ENCODE data around the gene OVOL1.
A peak's percentile ranks its signal among the peaks of the same experiment; 100 is the strongest.
"Not testable (repeated sequence)": the region's sequence is repeated elsewhere in the genome, so short reads cannot be mapped to it uniquely, and the experiment has no call there.

OVOL1 gene

GRCh38 chr11:65817835-65818680, 31.2 kb downstream of the OVOL1 start:
- DNase-seq, result peak; percentile 58 to 73

DNA sequence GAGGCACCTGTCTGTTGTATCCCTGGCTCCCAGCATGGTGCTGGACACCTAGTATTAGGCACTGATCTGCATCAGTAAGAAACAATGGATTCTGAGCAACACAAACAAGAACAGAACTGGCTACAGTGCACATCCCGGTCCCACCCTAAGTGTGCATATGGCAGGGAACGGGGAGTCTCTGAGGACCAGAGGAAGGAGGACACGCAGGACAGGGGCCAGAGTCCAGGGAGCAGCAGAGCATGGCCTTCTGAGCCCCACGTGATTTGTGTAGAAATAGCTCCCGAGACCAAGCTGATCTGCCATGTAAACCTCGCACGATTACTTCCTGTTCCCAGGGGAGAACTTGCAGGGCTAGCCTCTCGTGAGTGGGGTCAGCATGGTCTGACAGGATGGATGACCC, 34.2 kb downstream of the OVOL1 start:
- DNase-seq, result no peak

GRCh38 chr11:65822776-65823528, 36.1 kb downstream of the OVOL1 start:
- no peak for DNase-seq

DNA sequence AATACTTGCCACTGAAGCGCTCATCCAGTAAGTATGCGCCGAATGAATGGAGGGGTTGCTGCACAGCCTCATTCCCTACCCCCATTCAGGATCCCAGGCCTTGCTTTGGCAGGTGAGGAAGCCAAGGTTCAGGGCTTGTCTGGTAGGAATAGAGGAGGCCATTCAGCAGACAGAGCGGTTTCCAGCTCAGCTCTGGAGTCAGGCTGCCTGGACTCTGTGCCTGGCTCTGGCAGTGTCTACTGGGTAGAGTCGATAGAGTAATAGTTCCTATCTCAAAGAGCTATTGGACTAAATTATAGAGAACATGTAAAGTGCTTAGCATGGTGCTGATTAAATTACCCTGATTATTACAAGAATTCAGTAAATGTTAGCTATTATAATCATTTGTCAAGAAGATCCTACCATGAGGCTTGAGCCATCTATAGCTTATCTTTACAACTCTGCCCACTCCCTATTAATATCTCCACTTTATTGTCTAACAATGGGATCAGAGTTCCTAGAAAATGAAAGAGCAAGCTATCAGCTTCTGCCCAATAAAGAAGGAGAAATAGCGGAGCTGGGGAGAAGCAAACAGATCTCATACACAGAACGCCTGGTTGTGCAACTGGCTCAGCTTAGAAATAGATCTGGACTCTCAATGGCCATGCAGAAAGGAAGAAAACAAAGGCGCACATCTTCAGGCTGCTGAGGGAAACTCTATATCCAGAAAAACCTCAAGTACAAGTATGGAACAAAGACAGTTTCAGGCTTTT, 40.3 kb downstream of the OVOL1 start:
- no peak for DNase-seq

DNA sequence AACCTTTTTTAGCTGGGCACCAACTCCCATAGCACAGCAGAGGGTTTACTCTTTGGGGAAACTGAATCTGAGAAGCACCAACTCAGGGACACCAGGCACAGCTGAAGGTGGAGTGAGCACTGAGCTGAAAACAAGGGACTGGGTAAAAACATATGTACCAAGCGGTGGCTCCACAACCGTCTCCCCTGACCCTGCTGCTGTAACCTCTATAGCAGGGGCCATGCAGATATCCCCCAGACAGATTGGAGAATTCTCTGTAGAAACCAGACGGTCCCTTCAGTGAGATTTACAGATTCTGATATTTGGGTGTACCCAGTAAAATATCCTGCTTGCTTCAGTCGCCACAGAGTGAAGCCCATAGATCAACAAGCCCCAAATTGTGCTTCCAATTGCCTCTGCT, 42.6 kb downstream of the OVOL1 start:
- no peak for DNase-seq

DNA sequence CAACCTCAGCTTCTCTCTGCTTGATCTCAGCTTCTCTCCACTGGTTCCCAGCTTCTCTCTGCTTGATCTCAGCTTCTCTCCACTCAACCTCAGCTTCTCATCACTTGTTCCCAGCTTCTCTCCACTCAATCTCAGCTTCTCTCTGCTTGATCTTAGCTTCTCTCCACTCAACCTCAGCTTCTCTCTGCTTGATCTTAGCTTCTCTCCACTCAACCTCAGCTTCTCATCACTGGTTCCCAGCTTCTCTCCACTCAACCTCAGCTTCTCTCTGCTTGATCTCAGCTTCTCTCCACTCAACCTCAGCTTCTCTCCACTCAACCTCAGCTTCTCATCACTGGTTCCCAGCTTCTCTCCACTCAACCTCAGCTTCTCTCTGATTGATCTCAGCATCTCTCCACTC, 45.4 kb downstream of the OVOL1 start:
- DNase-seq, result not testable (repeated sequence)

GRCh38 chr11:65833297-65834030, 46.6 kb downstream of the OVOL1 start, which contains the start of gene SNX32:
Gene SNX32 (plus strand): TSS chr11:65833963. CDS start chr11:65834066, 103 bp downstream.
- DNase-seq, result peak; percentile 87 to 93

GRCh38 chr11:65834202-65834601, 47.3 kb downstream of the OVOL1 start:
- no peak for DNase-seq

DNA sequence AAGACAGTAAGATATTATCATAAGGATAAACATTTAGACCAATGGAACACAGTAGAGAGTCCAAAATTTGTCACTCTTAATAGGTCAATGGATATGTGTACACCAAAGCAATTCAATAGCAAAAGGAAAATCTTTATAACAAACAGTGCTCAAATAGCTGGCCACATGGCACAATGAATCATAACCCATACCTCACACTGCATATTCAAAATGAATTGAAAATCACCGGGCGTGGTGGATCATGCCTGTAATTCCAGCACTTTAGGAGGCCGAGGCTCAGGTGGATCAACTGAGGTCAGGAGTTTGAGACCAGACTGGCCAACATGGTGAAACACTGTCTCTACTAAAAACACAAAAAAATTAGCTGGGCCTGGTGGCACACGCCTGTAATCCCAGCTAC, 55.3 kb downstream of the OVOL1 start:
- no peak for DNase-seq

DNA sequence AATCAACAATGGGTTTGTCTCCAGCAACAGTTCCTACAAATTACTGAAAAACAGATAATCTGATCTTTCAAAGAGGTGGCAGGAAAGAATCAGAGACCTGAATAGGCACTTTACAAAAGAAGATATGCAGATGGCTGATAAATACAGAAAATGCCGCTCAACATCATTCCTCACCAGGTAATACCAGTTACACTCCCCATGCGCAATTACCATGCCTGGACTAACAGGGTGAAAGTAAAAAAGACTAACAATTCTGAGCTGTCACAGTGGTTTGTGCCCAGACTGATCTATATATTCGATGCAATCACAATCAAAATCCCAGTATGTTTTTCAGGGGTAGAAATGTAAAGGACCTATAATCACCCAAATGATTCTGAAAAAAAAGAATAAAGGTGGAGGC, 56.9 kb downstream of the OVOL1 start:
- DNase-seq, result no peak

DNA sequence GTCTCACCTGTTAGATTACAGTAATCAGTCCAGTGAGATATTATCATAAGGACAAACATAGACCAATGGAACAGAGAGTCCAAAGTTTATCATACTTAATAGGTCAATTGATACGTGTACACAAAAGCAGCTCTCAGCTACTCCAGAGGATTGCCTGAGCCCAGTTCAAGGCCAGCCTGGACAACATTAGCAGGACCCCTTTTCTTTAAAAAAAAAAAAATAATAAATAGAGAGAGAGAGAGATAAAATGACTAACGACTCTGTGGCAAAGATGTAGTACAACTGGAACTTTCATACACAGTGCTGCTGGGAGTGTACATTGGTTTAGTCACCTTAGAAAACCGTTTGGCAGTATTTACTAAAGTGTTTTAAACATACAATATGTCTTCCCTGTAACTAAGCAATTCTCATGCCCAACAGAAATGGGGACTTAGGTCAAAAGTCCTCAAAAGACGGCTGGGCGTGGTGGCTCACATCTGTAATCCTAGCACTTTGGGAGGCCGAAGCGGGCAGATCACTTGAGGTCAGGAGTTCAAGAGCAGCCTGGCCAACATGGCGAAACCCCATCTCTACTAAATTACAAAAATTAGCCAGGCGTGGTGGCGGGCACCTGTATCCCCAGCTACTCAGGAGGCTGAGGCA, 57.5 kb downstream of the OVOL1 start:
- DNase-seq, result no peak
